ENCODE measurements around the gene C11orf24.

Gene C11orf24

GRCh38 chr11:68211546-68211945, 60.2 kb downstream of the C11orf24 start:
- no peaks in the 10 kb centered on the region for H3K9me3 ChIP-seq (ENCODE audit: control insufficient read depth, insufficient read depth, low read depth, low read length)
- ChIA-PET CTCF (interaction anchor here (0.7 to 6.4 kb wide), 3 partner anchors 86 to 159 kb away, joined by 3 to 43 read pairs (median 4); no protein-coding TSS in a partner anchor), POLR2A (interaction anchor here (1.6 kb wide), 1 partner anchor 174 kb away, joined by 3 read pairs; no protein-coding TSS in a partner anchor)
- H3K4me1 ChIP-seq (ENCODE audit: control insufficient read depth, insufficient read depth, low read length): 0 out of 2 replicates have a peak, but pooled peaks cover 2% of the 10 kb centered on the region
- peak overlapping the region; percentile 66 for H3K4me3 ChIP-seq (ENCODE audit: low read depth, low read length)
- no peak overlapping the region for H3K27ac ChIP-seq (ENCODE audit: extremely low read depth, low read depth, low read length)
- 0 out of 2 replicates have a peak, but pooled peaks have one; percentile 17 for TF ChIP-seq ZBTB20 (tag by site-specific recombination; IDR thresholded peaks at IDR 0.05)
- no peak for TF ChIP-seq TCF7L2 (IDR thresholded peaks at IDR 0.05; ENCODE audit: borderline replicate concordance, low read depth, low read length)
- no peaks in the 10 kb centered on the region for H3K36me3 ChIP-seq (ENCODE audit: control insufficient read depth in 2 of 2, insufficient read depth in 1 of 2, low read length in 2 of 2)

Measured in HEK293 (cell line).